K562 (cell line): ENCODE measurements around the gene TSC22D2. TPM values are rescaled to one million over a fixed set of nuclear protein-coding genes. Genes with fewer than 3 reads are reported as not detected.
A peak's percentile ranks its signal among the peaks of the same experiment; 100 is the strongest.

Experiments
- ARID3B ChIP-seq: fragments of 250-450 bp; sonication (Bioruptor Pico); IDR thresholded peaks from 2 replicates; pipeline ENCODE4 v1.4.0; 2020; ENCODE audit warnings: borderline replicate concordance
- ESRRB ChIP-seq: fragments of 250-450 bp; sonication (Bioruptor Pico); IDR thresholded peaks from 2 replicates; pipeline ENCODE4 v1.5.0; 2020; ENCODE audit warnings: mild to moderate bottlenecking, moderate library complexity, borderline replicate concordance
- HNRNPL ChIP-seq: fragments of 200-400 bp; formaldehyde crosslinking; IDR thresholded peaks from 2 replicates; pipeline ENCODE4 v1.6.1; 2017; ENCODE audit warnings: low read depth, mild to moderate bottlenecking, low read length
- L3MBTL2 ChIP-seq: fragments of 450-650 bp; IDR thresholded peaks from 2 replicates; pipeline ENCODE4 v1.6.1; 2016; ENCODE audit warnings: mild to moderate bottlenecking, moderate library complexity
- MAFF ChIP-seq: IDR thresholded peaks from 2 replicates; pipeline ENCODE4 v1.6.1; 2012; ENCODE audit warnings: low read length, improper control_type of control experiment
- NFIC ChIP-seq: fragments of 450-650 bp; IDR thresholded peaks from 2 replicates; pipeline ENCODE4 v1.6.1; 2017; ENCODE audit warnings: mild to moderate bottlenecking, inconsistent platforms
- PBX2 ChIP-seq, 2 experiments: IDR thresholded peaks in 1 of 2; conservative IDR thresholded peaks in 1 of 2; 2 replicates each; pipeline ENCODE4 v1.6.1; 2016; ENCODE audit warnings: low read depth in 2 of 2, mild to moderate bottlenecking in 1 of 2, missing compliant biosample characterization in 1 of 2, missing genetic modification characterization in 1 of 2, moderate library complexity in 1 of 2
- POLR2AphosphoS2 ChIP-seq: IDR thresholded peaks from 2 replicates; pipeline ENCODE4 v1.6.1; 2012; ENCODE audit warnings: low read length, improper control_type of control experiment
- ZSCAN29 ChIP-seq: fragments of 450-650 bp; IDR thresholded peaks from 2 replicates; pipeline ENCODE4 v1.6.1; 2017
- polyA plus RNA-seq, 8 experiments: library from polyadenylated mRNA; depleted of rRNA in 4 of 8; stranded (reverse) in 5 of 8; unstranded in 3 of 8; fragments of >200 nt; fragmentation: Nextera tagmentation in 2 of 8; fragmentation: Illumina TruSeq in 1 of 8; extraction: Ambion mirVana in 2 of 8; extraction: Trizol in 1 of 8; gene quantifications; 2 replicates each; pipeline versions ENCODE4 v1.2.1 to v1.2.3, GENCODE V29; 2011 to 2014; ENCODE audit warnings: inconsistent platforms in 1 of 8, missing spikeins in 1 of 8
- total RNA-seq, 7 experiments: library from RNA; depleted of rRNA in 6 of 7; stranded (reverse); fragments of >200 nt in 6 of 7; fragmentation: Illumina TruSeq in 2 of 7; extraction: Trizol in 2 of 7; gene quantifications; 2 replicates each; pipeline versions ENCODE4 v1.2.1 to v1.2.3, GENCODE V29; 2011 to 2021; ENCODE audit warnings: low replicate concordance in 1 of 7

TSC22D2 gene
- total and polyA plus RNA-seq, 9 of the 15 experiments (the other 6 are each of a cell fraction or from before 2014, with no cell fraction given) = 5.5 to 44.0 (median 19.3) TPM

GRCh38 chr3:150462108-150462507, 54.0 kb downstream of the TSC22D2 start (continued):
- TF ChIP-seq PBX2 (CRISPR knock-in tag; IDR thresholded peaks at IDR 0.05; ENCODE audit: low read depth) = no peak
- TF ChIP-seq PBX2 (tag; conservative IDR thresholded peaks at IDR 0.05; ENCODE audit: low read depth) = peak; percentile 65
- peak; percentile 38 for TF ChIP-seq MAFF
- TF ChIP-seq HNRNPL = no peak
- TF ChIP-seq POLR2AphosphoS2 = peak; percentile 60; the same call in 1 of the 2 replicates
- no peak for TF ChIP-seq ZSCAN29
- no peak for TF ChIP-seq ARID3B (CRISPR knock-in tag)
- TF ChIP-seq ESRRB (CRISPR knock-in tag) = no peak
- no peak for TF ChIP-seq L3MBTL2
- TF ChIP-seq NFIC = peak; percentile 48
